ENCODE results near the gene PRSS8.

PRSS8 gene

GRCh38 chr16:31083556-31083955, 52.0 kb downstream of the PRSS8 start:
- TF ChIP-seq EZH2 (IDR thresholded peaks at IDR 0.05; ENCODE audit: borderline replicate concordance, low read depth, low read length, severe bottlenecking): no peak
- TF ChIP-seq, protein P1, sequence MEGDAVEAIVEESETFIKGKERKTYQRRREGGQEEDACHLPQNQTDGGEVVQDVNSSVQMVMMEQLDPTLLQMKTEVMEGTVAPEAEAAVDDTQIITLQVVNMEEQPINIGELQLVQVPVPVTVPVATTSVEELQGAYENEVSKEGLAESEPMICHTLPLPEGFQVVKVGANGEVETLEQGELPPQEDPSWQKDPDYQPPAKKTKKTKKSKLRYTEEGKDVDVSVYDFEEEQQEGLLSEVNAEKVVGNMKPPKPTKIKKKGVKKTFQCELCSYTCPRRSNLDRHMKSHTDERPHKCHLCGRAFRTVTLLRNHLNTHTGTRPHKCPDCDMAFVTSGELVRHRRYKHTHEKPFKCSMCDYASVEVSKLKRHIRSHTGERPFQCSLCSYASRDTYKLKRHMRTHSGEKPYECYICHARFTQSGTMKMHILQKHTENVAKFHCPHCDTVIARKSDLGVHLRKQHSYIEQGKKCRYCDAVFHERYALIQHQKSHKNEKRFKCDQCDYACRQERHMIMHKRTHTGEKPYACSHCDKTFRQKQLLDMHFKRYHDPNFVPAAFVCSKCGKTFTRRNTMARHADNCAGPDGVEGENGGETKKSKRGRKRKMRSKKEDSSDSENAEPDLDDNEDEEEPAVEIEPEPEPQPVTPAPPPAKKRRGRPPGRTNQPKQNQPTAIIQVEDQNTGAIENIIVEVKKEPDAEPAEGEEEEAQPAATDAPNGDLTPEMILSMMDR (IDR thresholded peaks at IDR 0.05; ENCODE audit: borderline replicate concordance, extremely low read depth, low read length, poor library complexity, severe bottlenecking): no peak
- no peaks in the 10 kb centered on the region for H3K27me3 ChIP-seq (ENCODE audit: insufficient read depth, low read length, poor library complexity)
- H3K4me1 ChIP-seq (ENCODE audit: insufficient read depth, low read length): peaks cover 15% of the 10 kb centered on the region
- DNase-seq (no peak), ATAC-seq (ENCODE audit: insufficient read depth, low read depth) (no peak)
- no peak overlapping the region for H3K4me2 ChIP-seq (ENCODE audit: insufficient read depth, low read length)
- peaks cover 59% of the 10 kb centered on the region for H4K20me1 ChIP-seq (ENCODE audit: insufficient read depth, low read length)
- peaks cover 37% of the 10 kb centered on the region for H3K79me2 ChIP-seq (ENCODE audit: insufficient read depth, low read length)
- no peak overlapping the region for H3K4me3 ChIP-seq (ENCODE audit: low read depth in 1 of 2, low read length in 2 of 2)
- H3K9me3 ChIP-seq (ENCODE audit: insufficient read depth, low read length, severe bottlenecking): no peaks in the 10 kb centered on the region
- peaks cover 91% of the 10 kb centered on the region for H3K36me3 ChIP-seq (ENCODE audit: insufficient read depth, low read length)
- no peak overlapping the region for H3K27ac ChIP-seq (ENCODE audit: low read length)
- no peak overlapping the region for H3K9ac ChIP-seq (ENCODE audit: low read depth, low read length)
- H2AFZ ChIP-seq (ENCODE audit: low read depth, low read length): no peak overlapping the region

- H3K27ac ChIP-seq (ENCODE audit: low read length): no peak overlapping the region
- H3K4me3 ChIP-seq (ENCODE audit: low read depth in 1 of 2, low read length in 2 of 2): no peak overlapping the region
- no peak overlapping the region for H3K9ac ChIP-seq (ENCODE audit: low read depth, low read length)
- TF ChIP-seq, protein P1 (IDR thresholded peaks at IDR 0.05; ENCODE audit: borderline replicate concordance, extremely low read depth, low read length, poor library complexity, severe bottlenecking): no peak
- no peak for TF ChIP-seq EZH2 (IDR thresholded peaks at IDR 0.05; ENCODE audit: borderline replicate concordance, low read depth, low read length, severe bottlenecking)
- H3K9me3 ChIP-seq (ENCODE audit: insufficient read depth, low read length, severe bottlenecking): no peaks in the 10 kb centered on the region
- no peaks in the 10 kb centered on the region for H3K27me3 ChIP-seq (ENCODE audit: insufficient read depth, low read length, poor library complexity)
- peaks cover 42% of the 10 kb centered on the region for H3K79me2 ChIP-seq (ENCODE audit: insufficient read depth, low read length)
- H3K36me3 ChIP-seq (ENCODE audit: insufficient read depth, low read length): peaks cover 93% of the 10 kb centered on the region
- no peak overlapping the region for H2AFZ ChIP-seq (ENCODE audit: low read depth, low read length)
- no peak for DNase-seq
- no peak for ATAC-seq (ENCODE audit: insufficient read depth, low read depth)
- peaks cover 59% of the 10 kb centered on the region for H4K20me1 ChIP-seq (ENCODE audit: insufficient read depth, low read length)
- peaks cover 15% of the 10 kb centered on the region for H3K4me1 ChIP-seq (ENCODE audit: insufficient read depth, low read length)
- no peak overlapping the region for H3K4me2 ChIP-seq (ENCODE audit: insufficient read depth, low read length)
These were observed 52.4 kb downstream of the PRSS8 start for GRCh38 chr16:31083081-31083480.

DNA sequence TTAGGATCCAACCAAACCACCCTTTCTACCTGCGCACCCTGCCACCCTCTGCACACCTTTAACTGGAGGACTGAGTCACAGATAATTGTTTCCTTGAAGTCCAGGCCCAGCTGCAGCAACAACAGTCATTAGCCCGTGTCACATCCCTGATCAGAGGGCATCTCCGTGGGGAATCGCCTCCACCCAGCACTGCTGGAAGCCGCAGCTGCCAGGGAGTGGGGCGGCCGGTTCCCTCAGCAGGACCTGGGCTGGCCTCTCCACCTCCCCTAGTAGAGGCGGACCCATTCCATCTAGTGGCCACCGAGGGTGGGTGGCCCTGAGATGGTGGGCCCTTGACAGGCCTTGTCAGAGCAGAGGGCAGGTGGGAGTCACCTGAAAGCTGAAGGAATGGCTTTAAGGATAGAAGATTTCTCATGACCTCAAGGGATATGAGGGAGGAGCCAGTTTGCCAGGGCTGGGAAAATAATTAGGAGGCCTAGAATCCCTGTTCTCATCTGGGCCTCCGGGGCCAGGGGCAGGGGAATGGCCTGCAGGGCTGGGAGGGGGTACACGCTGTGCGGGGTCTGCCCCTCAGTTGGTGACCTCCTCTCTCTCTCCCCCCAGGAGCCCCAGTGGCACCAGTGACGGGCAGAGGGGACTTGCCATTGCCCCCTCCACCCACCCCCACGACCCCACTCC, 53.0 kb downstream of the PRSS8 start:
- Histone ChIP-seq H3K4me1 (ENCODE audit: insufficient read depth, low read length) (peaks cover 15% of the 10 kb centered on the region), H3K4me3 (ENCODE audit: low read depth in 1 of 2, low read length in 2 of 2) (no peak overlapping the region), H3K79me2 (ENCODE audit: insufficient read depth, low read length) (peaks cover 47% of the 10 kb centered on the region), H2AFZ (ENCODE audit: low read depth, low read length) (no peak overlapping the region), H3K27me3 (ENCODE audit: insufficient read depth, low read length, poor library complexity) (no peaks in the 10 kb centered on the region), H3K36me3 (ENCODE audit: insufficient read depth, low read length) (peaks cover 95% of the 10 kb centered on the region), H3K9me3 (ENCODE audit: insufficient read depth, low read length, severe bottlenecking) (no peaks in the 10 kb centered on the region), H3K27ac (ENCODE audit: low read length) (no peak overlapping the region), H4K20me1 (ENCODE audit: insufficient read depth, low read length) (peaks cover 64% of the 10 kb centered on the region), H3K4me2 (ENCODE audit: insufficient read depth, low read length) (no peak overlapping the region), H3K9ac (ENCODE audit: low read depth, low read length) (no peak overlapping the region)
- DNase-seq (no peak), ATAC-seq (ENCODE audit: insufficient read depth, low read depth) (no peak)
- no peak for TF ChIP-seq EZH2 (IDR thresholded peaks at IDR 0.05; ENCODE audit: borderline replicate concordance, low read depth, low read length, severe bottlenecking)
- TF ChIP-seq, protein P1 (IDR thresholded peaks at IDR 0.05; ENCODE audit: borderline replicate concordance, extremely low read depth, low read length, poor library complexity, severe bottlenecking): no peak
